HG02852 (cell line): ENCODE data around the gene CD96.
"Not testable (repeated sequence)": the region's sequence is repeated elsewhere in the genome, so short reads cannot be mapped to it uniquely, and the experiment has no call there.

Source experiments
- ATAC-seq: cut with Tn5 transposase; IDR thresholded peaks from one replicate; pipeline ENCODE4 v1.9.1; 2021; ENCODE audit warnings: mild to moderate bottlenecking, moderate library complexity; ENCODE audit not compliant: unreplicated experiment

Gene CD96

DNA sequence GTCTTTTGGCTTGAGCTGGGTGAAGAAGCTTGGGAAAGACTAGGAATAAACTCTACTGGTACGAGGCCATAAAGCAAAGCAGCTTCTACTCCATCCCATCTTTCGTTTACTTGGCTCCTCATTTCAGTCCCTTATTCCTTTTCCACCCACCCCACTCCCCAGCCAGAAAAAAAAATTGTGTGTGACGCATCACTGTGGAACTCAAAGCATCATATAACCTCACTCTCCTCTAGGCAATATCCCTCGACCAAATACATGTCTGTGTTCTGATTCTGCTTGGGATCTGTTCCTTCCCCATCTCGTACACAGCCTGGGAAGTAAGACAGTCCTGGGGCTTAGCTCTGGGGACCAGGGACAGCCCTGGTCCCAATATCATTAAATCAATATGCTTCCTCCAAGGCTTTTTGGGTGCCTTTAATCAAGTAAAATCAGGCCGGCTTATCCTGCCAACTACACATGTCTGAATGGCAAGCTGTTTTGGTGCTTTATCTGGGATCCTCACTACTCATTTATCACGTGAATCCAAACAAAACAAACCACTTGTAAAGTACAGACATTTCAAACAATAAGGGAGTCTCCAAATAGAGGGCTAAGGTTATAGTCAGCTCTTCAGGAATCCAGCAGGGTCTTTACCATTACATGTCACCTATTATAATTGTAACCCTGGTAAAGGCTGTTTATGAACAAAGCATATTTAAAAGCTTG, 128.1 kb downstream of the CD96 start:
- ATAC-seq, result no peak

DNA sequence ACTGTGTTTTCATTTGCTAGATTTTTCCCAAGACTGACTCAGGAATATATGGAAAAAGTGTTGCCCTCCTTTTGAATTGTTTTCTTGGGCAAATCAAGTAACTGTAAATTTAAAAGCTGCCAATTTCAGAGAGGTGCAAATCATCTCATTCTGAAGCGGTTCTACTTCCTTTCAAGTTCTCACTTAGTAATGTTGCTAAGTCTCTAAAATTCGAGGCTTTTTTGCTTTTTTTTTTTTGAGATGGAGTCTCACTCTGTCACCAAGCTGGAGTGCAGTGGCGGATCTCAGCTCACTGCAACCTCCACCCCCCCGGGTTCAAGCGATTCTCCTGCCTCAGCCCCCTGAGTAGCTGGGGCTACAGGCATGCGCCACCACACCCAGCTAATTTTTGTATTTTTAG, 130.5 kb downstream of the CD96 start:
- ATAC-seq, result not testable (repeated sequence)

DNA sequence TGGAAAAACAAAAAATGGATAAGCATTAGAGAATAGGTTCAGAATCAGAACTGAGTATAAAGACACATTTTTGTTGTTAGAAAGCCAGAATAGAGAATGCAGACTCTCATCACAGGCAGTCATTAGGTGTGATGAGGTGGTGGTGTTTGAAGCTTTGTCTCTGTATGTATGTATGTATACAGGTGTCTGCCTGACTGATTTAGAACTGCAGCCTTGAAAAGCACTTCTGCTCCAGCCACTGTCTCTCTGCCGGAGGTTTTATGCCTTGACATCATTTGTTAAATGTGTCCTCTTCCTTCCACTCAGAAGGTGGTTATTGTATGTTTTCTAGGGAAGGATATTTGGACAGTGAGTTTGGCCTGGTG, 133.8 kb downstream of the CD96 start:
- no peak for ATAC-seq

DNA sequence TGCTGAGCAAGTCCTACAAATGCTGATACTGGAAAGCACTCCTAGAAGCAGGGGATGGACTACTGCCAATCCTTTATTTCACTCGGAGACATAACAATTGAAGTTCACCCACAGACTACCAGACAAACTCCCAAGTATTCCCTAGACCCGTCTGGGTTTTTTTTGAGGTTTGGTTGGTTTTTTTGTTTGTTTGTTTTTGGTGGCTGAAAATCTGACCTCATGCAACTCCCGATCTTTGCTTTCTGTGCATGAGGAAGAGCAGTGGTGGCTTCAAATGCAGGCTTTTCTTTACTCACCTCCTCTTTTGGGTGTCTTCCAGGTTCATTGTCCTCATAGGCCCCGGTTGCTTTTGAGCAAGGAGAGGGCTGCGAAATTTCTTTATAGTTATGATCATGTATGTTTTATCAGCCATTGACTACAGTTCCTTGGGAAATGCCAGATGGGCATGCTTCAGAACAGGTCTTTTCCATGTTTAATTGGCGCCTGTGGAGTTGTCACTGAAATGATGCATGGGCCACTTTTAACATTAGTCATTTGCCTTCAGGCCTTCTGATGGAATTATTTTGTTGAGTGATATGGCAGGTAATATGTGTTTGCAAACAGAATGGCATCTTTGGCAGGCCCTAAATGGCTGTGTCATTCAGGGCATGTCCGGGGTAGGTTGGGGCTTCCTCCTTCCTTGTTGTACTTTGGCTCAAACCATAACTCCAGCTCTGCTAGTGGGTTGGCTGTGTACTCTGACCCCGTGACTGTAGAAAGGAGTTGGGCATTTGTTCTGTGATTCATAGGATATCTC, 134.4 kb downstream of the CD96 start:
- ATAC-seq, result no peak

DNA sequence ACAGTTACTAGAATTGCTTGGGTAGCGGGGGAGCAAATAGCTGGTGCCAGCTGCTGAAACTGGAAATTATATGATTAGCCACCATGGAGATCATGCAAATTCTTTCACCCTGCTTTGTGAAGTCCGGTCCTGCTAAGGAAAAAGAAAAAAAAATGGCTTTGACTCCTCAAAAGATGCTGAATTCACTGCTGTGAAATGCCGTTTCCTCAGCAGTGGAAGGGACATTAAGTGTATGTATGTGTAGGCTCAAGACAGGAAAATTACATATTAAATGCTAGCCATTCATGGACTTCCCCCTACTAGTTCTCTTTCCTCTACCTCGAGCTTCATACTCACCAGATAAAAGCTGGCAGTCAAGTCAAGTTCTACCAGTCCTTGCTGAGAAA, 135.0 kb downstream of the CD96 start:
- no peak for ATAC-seq

GRCh38 chr3:111681661-111682426, 139.8 kb downstream of the CD96 start:
- ATAC-seq, result peak; percentile 42

DNA sequence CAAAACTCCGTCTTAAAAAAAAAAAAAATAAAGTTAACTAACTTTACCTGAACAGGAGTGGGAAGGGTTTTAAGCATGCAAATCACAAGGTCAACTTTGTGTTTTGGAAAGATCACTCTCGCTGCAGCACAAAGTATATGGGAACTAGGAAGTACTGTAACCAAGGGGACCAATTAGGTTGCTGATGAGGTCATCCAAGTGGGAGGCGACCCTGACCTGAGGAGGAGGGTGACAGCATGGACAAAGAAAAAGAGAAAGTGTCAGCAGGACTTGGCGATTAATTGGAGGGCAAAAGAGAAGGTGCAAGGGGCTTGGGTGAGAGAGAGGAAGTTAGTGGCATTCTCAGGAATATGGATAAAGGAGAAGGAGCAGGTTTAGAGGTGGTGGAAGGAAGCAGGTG, 142.6 kb downstream of the CD96 start:
- ATAC-seq, result no peak

- ATAC-seq, result no peak
Measured at GRCh38 chr3:111688190-111688800, 146.3 kb downstream of the CD96 start.

DNA sequence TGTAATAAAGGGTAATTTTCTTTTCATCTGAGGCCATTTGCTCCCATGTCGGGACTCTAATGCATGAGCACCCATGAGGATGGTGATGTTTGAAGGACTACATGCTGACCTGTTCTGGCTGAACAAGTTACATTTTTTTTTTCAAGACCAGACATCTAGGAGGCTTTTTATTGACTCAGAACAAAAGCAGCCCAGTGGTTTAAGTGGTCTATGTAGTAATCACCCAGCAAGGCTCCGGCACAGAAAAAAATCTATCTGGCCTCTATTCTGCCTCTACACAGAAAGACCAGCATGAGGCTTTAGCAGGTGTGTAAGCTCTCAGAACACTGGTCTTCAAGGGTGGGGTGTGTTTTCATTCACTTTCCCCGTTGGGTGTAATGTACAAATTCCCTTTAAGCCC, 148.2 kb downstream of the CD96 start:
- peak; percentile 92 for ATAC-seq

- ATAC-seq, result no peak
Measured at GRCh38 chr3:111691293-111691909, 149.4 kb downstream of the CD96 start.

DNA sequence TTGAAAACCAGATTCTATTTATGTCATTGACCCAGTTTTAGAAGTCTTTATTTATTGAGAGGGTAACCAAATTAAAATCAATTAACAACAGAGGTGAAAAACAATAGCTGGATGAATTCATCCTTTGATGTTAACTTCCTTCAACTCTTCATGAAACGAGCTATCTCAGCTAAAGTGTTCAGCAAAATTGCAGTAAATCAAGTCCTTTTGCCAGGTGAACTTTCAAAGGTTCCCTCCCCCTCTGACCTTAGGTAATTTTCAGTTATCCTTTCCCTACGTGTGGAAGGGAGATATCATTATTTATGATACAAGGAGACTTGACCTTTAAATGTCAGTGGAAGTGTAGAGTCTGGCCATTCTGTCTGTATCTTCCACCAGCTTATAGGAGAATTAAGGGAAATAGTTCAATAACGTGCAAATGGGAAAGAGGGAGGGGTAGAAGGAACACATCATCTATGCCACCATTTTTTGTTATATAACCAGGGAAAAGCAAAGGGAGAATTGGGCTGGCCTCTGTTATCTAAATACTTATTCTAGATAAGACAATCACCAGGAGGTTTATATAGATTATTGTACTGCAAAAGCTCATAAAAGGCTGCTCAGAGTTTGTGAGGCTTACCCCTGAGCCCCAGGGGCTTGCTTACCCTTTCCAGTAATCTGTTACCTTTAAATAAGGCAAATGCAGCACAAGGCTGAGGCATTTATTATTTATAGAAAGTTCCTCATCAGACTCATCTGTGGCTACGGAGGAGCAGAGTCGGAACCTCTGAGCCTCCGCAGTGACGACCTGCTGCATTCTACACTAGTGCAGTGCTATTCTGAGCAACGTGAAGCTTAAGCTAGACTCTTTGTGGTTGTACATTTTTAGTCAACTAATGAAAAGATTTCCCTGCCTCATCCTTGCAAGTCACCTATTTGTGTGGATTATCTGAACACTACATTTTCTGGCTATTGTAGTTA, 150.9 kb downstream of the CD96 start:
- ATAC-seq, result peak; percentile 39

DNA sequence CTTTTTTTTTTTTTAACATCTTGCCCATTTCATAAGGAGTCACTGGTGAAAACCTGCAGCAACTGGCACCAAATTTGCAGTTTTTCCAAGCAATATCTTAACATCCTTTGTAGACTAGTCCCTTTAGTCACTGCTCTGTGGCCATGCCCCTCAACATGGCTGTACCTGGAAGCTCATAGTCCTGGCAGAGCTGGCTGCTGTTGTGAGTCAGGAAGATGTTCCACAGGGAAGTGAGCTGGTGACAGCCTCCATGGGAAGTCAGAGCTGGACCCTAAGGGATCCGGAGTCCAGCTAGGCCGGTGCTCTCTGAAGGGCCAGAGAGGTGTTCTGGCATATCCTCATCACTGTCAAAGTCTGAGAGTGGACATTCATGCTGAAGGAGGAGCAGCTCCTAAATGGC, 152.5 kb downstream of the CD96 start:
- ATAC-seq, result no peak

- no peak for ATAC-seq
Measured at GRCh38 chr3:111695636-111696117, 153.7 kb downstream of the CD96 start.

- ATAC-seq, result peak; percentile 77
Measured at GRCh38 chr3:111700054-111700453, 158.1 kb downstream of the CD96 start.

DNA sequence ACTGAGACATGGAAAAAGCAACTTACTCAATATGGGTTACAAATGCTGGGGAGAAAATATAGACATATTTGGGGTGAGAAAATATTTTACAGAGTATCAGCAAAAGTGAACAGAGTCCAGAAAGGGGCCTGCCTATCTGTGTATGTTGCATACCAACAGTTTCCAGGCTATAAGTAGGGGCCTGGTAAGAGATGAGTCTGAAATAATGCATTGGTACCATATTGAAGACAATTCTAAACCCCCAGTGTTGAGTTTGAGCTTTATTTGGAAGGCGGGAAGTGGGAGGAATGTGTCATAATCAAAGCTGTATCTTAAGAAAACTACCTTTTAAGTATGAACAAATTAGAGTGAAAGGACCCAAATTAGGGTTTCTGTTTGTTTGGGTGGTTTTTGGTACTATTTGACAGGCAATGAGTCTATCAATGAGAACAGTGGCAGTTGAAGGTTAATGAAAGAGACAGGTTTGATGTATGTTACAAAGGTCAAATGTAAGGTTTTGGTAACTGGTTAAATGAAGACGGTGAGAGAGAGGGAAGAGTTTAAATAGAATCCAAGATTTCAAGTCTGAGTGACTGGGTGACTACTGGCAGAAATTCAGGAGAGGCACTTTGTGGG, 159.4 kb downstream of the CD96 start:
- no peak for ATAC-seq
